BLaER1 treated with 17β-estradiol and CSF1 and Interleukin-3, amounts not matched to agents 10 nM and 100 nM (cell line): ENCODE measurements around the gene TARS2.

Experiments used
- H3K27ac ChIP-seq, 11 experiments: shearing (Covaris generic); formaldehyde crosslinking; 2 replicates each; pipeline ENCODE4 v1.8.1; 2022
- H3K27me3 ChIP-seq, 11 experiments: shearing (Covaris generic); formaldehyde crosslinking; 2 replicates each; pipeline ENCODE4 v1.8.1; 2022
- H3K36me3 ChIP-seq, 11 experiments: shearing (Covaris generic); formaldehyde crosslinking; 2 replicates each; pipeline ENCODE4 v1.8.1; 2022
- H3K4me1 ChIP-seq, 10 experiments: shearing (Covaris generic); formaldehyde crosslinking; 2 replicates each; pipeline ENCODE4 v1.8.1; 2022
- H3K4me2 ChIP-seq, 11 experiments: shearing (Covaris generic); formaldehyde crosslinking; 2 replicates each; pipeline ENCODE4 v1.8.1; 2022
- H3K4me3 ChIP-seq, 10 experiments: shearing (Covaris generic); formaldehyde crosslinking; 2 replicates each; pipeline ENCODE4 v1.8.1; 2022
- H3K9ac ChIP-seq, 11 experiments: shearing (Covaris generic); formaldehyde crosslinking; 2 replicates each; pipeline ENCODE4 v1.8.1; 2022
- H3K9me3 ChIP-seq, 11 experiments: shearing (Covaris generic); formaldehyde crosslinking; replicated peaks in 1 of 11; 2 replicates each; pipeline ENCODE4 v1.8.1; 2022
- H4K20me1 ChIP-seq, 11 experiments: shearing (Covaris generic); formaldehyde crosslinking; 2 replicates each; pipeline ENCODE4 v1.8.1; 2022
- Cebpa-rat ChIP-seq, 11 experiments: shearing (Covaris generic); IDR thresholded peaks; 2 replicates each; pipeline ENCODE4 v1.8.1; 2022

The TARS2 gene

GRCh38 chr1:150486966-150487762 lies at the start of gene TARS2:
TSS of gene TARS2 (plus strand) at chr1:150487419. CDS start at chr1:150487451, 32 bp downstream.
- Histone ChIP-seq H3K27ac (peak within 1 kb of the TSS; percentile 77 to 94 (median 88)), H3K9me3 (no peaks in the 10 kb centered on the region), H3K4me1 (peaks cover 12 to 26% (median 16%) of the 10 kb centered on the region in 10 experiments), H3K4me2 (peak within 1 kb of the TSS; percentile 85 to 100 (median 94)), H3K27me3 (no peaks in the 10 kb centered on the region), H4K20me1 (no peaks in the 10 kb centered on the region), H3K4me3 (peak within 1 kb of the TSS; percentile 69 to 87 (median 77)), H3K36me3 (peaks cover 24 to 36% (median 31%) of the 10 kb centered on the region in 11 experiments), H3K9ac (peak within 1 kb of the TSS; percentile 82 to 92 (median 89))
- TF ChIP-seq Cebpa-rat (IDR thresholded peaks at IDR 0.05): no peak

DNA sequence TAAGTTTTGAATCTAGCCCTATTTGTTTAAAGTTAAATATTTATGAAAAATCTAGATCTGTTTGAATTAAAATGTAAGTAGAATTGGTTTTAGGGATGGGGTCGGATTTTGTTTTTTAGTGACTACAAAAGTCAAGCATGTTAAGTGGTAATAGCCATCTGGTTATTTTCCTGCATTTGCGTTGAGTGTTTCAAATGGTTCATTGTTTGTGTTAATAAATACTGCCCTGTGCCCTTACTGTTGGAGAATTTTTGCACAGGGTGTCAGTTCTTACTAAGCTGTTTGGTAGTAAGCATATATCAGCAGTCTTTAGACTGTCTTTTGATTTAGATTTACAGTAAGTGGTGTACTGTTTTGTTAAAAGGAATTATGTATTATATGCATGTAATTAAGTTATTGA lies 46.1 kb upstream of the TARS2 start:
- H3K4me3 ChIP-seq: no peak overlapping the region
- H3K27me3 ChIP-seq: no peaks in the 10 kb centered on the region
- peaks cover 78 to 99% (median 94%) of the 10 kb centered on the region in 11 experiments for H3K36me3 ChIP-seq
- no peaks in the 10 kb centered on the region for H3K4me1 ChIP-seq
- no peak for TF ChIP-seq Cebpa-rat (IDR thresholded peaks at IDR 0.05)
- H3K4me2 ChIP-seq: no peak overlapping the region
- no peak overlapping the region for H3K27ac ChIP-seq
- peaks cover 0 to 29% (median 0%) of the 10 kb centered on the region in 11 experiments; a peak in 7 of 22 replicates for H4K20me1 ChIP-seq
- no peaks in the 10 kb centered on the region for H3K9me3 ChIP-seq
- H3K9ac ChIP-seq: no peak overlapping the region

- TF ChIP-seq Cebpa-rat (IDR thresholded peaks at IDR 0.05): no peak
- H3K27ac ChIP-seq: no peak overlapping the region
- no peaks in the 10 kb centered on the region for H3K9me3 ChIP-seq
- peaks cover 89 to 99% (median 95%) of the 10 kb centered on the region in 11 experiments for H3K36me3 ChIP-seq
- no peaks in the 10 kb centered on the region for H3K27me3 ChIP-seq
- H3K9ac ChIP-seq: no peak overlapping the region
- peaks cover 0 to 19% (median 0%) of the 10 kb centered on the region in 11 experiments; a peak in 7 of 22 replicates for H4K20me1 ChIP-seq
- no peaks in the 10 kb centered on the region for H3K4me1 ChIP-seq
- no peak overlapping the region for H3K4me3 ChIP-seq
- H3K4me2 ChIP-seq: no peak overlapping the region
Measured at GRCh38 chr1:150444232-150444631, 43.0 kb upstream of the TARS2 start.

- Histone ChIP-seq H3K27ac (no peak overlapping the region), H3K4me3 (no peak overlapping the region), H4K20me1 (peaks cover 0 to 27% (median 0%) of the 10 kb centered on the region in 11 experiments; a peak in 6 of 22 replicates), H3K36me3 (peaks cover 80 to 100% (median 94%) of the 10 kb centered on the region in 11 experiments), H3K4me2 (no peak overlapping the region), H3K4me1 (peaks cover 0 to 5% (median 0%) of the 10 kb centered on the region in 10 experiments; a peak in 1 of 20 replicates), H3K27me3 (no peaks in the 10 kb centered on the region), H3K9ac (no peak overlapping the region), H3K9me3 (no peaks in the 10 kb centered on the region)
- TF ChIP-seq Cebpa-rat (IDR thresholded peaks at IDR 0.05): no peak
Measured at GRCh38 chr1:150456146-150456647, 31.0 kb upstream of the TARS2 start.

- Histone ChIP-seq H3K36me3 (peaks cover 82 to 100% (median 94%) of the 10 kb centered on the region in 11 experiments), H3K9me3 (no peaks in the 10 kb centered on the region), H3K27ac (no peak overlapping the region), H3K4me2 (no peak overlapping the region), H3K9ac (no peak overlapping the region), H3K27me3 (no peaks in the 10 kb centered on the region), H3K4me3 (no peak overlapping the region), H4K20me1 (peaks cover 0 to 16% (median 0%) of the 10 kb centered on the region in 11 experiments; a peak in 2 of 22 replicates), H3K4me1 (no peaks in the 10 kb centered on the region)
- TF ChIP-seq Cebpa-rat (IDR thresholded peaks at IDR 0.05): no peak
Measured at GRCh38 chr1:150464422-150464826, 22.8 kb upstream of the TARS2 start.

DNA sequence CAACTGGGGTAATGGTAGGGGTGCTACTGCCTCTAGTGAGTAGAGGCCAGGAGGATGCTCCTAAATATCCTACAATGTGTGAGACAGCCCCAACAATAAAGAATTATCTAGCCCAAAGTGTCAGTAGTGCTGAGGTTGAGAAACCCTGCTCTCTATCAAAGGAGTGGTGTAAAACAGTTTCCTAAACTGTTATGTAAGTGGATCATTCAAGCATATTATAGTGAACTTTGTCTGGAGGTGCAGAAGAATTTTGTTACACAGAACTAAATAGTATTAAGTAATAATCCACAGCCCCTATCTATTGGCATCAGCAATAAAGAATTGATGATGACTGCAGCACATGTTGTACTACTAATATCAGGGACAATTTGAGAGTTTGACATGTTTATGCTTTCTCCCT lies 20.3 kb upstream of the TARS2 start:
- H3K9ac ChIP-seq: no peak overlapping the region; a peak in 1 of 22 replicates
- no peak overlapping the region for H3K4me3 ChIP-seq
- no peaks in the 10 kb centered on the region for H3K27me3 ChIP-seq
- no peaks in the 10 kb centered on the region for H3K9me3 ChIP-seq
- H3K4me1 ChIP-seq: no peaks in the 10 kb centered on the region
- peaks cover 0 to 16% (median under 1%) of the 10 kb centered on the region in 11 experiments; a peak in 3 of 22 replicates for H4K20me1 ChIP-seq
- H3K36me3 ChIP-seq: peaks cover 83 to 100% (median 94%) of the 10 kb centered on the region in 11 experiments
- H3K27ac ChIP-seq: no peak overlapping the region
- TF ChIP-seq Cebpa-rat (IDR thresholded peaks at IDR 0.05): no peak
- no peak overlapping the region for H3K4me2 ChIP-seq

GRCh38 chr1:150469291-150469690 lies 17.9 kb upstream of the TARS2 start:
- Histone ChIP-seq H3K27me3 (no peaks in the 10 kb centered on the region), H3K36me3 (peaks cover 83 to 100% (median 96%) of the 10 kb centered on the region in 11 experiments), H3K27ac (no peak overlapping the region), H3K9me3 (no peaks in the 10 kb centered on the region), H3K4me1 (no peaks in the 10 kb centered on the region), H4K20me1 (peaks cover 0 to 21% (median 3%) of the 10 kb centered on the region in 11 experiments; a peak in 4 of 22 replicates), H3K4me3 (no peak overlapping the region), H3K9ac (no peak overlapping the region), H3K4me2 (no peak overlapping the region)
- no peak for TF ChIP-seq Cebpa-rat (IDR thresholded peaks at IDR 0.05)

DNA sequence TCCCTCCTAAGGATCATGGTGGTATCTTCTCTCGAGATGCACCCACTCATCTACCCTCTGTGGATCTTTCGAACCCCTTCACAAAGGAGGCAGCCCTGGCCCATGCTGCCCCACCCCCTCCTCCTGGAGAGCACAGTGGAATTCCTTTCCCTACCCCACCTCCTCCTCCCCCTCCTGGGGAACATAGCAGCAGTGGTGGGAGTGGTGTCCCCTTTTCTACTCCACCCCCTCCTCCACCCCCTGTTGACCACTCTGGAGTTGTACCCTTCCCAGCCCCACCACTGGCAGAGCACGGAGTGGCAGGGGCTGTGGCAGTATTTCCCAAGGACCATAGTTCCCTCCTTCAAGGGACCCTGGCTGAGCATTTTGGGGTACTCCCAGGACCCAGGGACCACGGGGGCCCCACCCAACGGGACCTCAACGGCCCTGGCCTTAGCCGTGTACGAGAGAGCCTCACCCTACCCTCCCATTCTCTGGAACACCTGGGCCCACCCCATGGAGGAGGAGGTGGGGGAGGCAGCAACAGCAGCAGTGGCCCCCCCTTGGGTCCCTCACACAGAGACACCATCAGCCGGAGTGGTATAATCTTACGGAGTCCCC lies 14.5 kb upstream of the TARS2 start:
- Histone ChIP-seq H3K36me3 (peaks cover 51 to 76% (median 63%) of the 10 kb centered on the region in 11 experiments), H3K27ac (no peak overlapping the region), H3K4me3 (no peak overlapping the region), H4K20me1 (peaks cover 0 to 21% (median 3%) of the 10 kb centered on the region in 11 experiments; a peak in 5 of 22 replicates), H3K9ac (no peak overlapping the region), H3K27me3 (no peaks in the 10 kb centered on the region), H3K4me2 (no peak overlapping the region), H3K9me3 (no peaks in the 10 kb centered on the region), H3K4me1 (no peaks in the 10 kb centered on the region)
- no peak for TF ChIP-seq Cebpa-rat (IDR thresholded peaks at IDR 0.05)

- no peak overlapping the region for H3K9ac ChIP-seq
- H3K4me1 ChIP-seq: no peaks in the 10 kb centered on the region
- H3K36me3 ChIP-seq: peaks cover 42 to 67% (median 54%) of the 10 kb centered on the region in 11 experiments
- H3K9me3 ChIP-seq: no peaks in the 10 kb centered on the region
- H3K27me3 ChIP-seq: no peaks in the 10 kb centered on the region
- peaks cover 0 to 21% (median 3%) of the 10 kb centered on the region in 11 experiments; a peak in 5 of 22 replicates for H4K20me1 ChIP-seq
- no peak overlapping the region for H3K27ac ChIP-seq
- no peak for TF ChIP-seq Cebpa-rat (IDR thresholded peaks at IDR 0.05)
- H3K4me3 ChIP-seq: no peak overlapping the region
- no peak overlapping the region for H3K4me2 ChIP-seq
Measured at GRCh38 chr1:150473659-150474058, 13.6 kb upstream of the TARS2 start.
